Endothelial cell (in vitro differentiated cells): ENCODE results near the gene RAB17. TPM values are rescaled to one million over a fixed set of nuclear protein-coding genes. Genes with fewer than 3 reads are reported as not detected.

Experiments
- DNase-seq: peaks from one replicate; pipeline ENCODE4 v3.0.0; 2021; ENCODE audit warnings: low spot score
- H3K27ac Mint-ChIP-seq: one replicate; pipeline ENCODE4 v1.8.0; 2021; ENCODE audit warnings: mixed read lengths, inconsistent platforms; ENCODE audit not compliant: unreplicated experiment
- H3K27me3 Mint-ChIP-seq: one replicate; pipeline ENCODE4 v1.8.0; 2021; ENCODE audit warnings: mild to moderate bottlenecking, moderate library complexity, mixed read lengths, inconsistent platforms; ENCODE audit not compliant: unreplicated experiment
- H3K36me3 Mint-ChIP-seq: one replicate; pipeline ENCODE4 v1.8.0; 2021; ENCODE audit warnings: mild to moderate bottlenecking, low read depth, mixed read lengths, inconsistent platforms; ENCODE audit not compliant: unreplicated experiment
- H3K4me1 Mint-ChIP-seq: one replicate; pipeline ENCODE4 v1.8.0; 2021; ENCODE audit warnings: mild to moderate bottlenecking, mixed read lengths, inconsistent platforms; ENCODE audit not compliant: unreplicated experiment
- H3K4me3 Mint-ChIP-seq: one replicate; pipeline ENCODE4 v1.8.0; 2021; ENCODE audit warnings: mild to moderate bottlenecking, mixed read lengths, inconsistent platforms; ENCODE audit not compliant: unreplicated experiment
- H3K9me3 Mint-ChIP-seq: one replicate; pipeline ENCODE4 v1.8.0; 2021; ENCODE audit warnings: mixed read lengths, inconsistent platforms; ENCODE audit not compliant: unreplicated experiment
- CTCF ChIP-seq: fragments of 200-600 bp; sonication (generic); IDR thresholded peaks from one replicate; pipeline ENCODE4 v1.5.0; 2021; ENCODE audit warnings: antibody characterized with exemption; ENCODE audit not compliant: unreplicated experiment
- total RNA-seq: library from RNA; stranded (reverse); fragmentation: NEBNext Ultra II Directional; extraction: Animal tissue kit (Norgen Biotek cat#: 25700); gene quantifications from one replicate; pipeline ENCODE4 v1.2.1, GENCODE V29; 2021; ENCODE audit not compliant: unreplicated experiment

Gene RAB17
- total RNA-seq, 1 donor from 2014 or later, result 1.5 TPM

GRCh38 chr2:237538001-237538720 is 52.4 kb downstream of the RAB17 start:
- Mint-ChIP-seq H3K36me3 (no peaks in the 10 kb centered on the region), H3K4me1 (no peaks in the 10 kb centered on the region), H3K27ac (no peak overlapping the region), H3K4me3 (no peak overlapping the region), H3K9me3 (no peaks in the 10 kb centered on the region), H3K27me3 (peaks cover 8% of the 10 kb centered on the region)
- TF ChIP-seq CTCF, result no peak
- DNase-seq, result no peak

GRCh38 chr2:237536617-237537016 is 53.9 kb downstream of the RAB17 start:
- no peak for DNase-seq
- Mint-ChIP-seq H3K27me3 (peaks cover 7% of the 10 kb centered on the region), H3K27ac (no peak overlapping the region), H3K36me3 (no peaks in the 10 kb centered on the region), H3K9me3 (no peaks in the 10 kb centered on the region), H3K4me1 (peaks cover 15% of the 10 kb centered on the region), H3K4me3 (no peak overlapping the region)
- TF ChIP-seq CTCF, result no peak

GRCh38 chr2:237536083-237536415 is 54.5 kb downstream of the RAB17 start:
- Mint-ChIP-seq H3K4me3 (no peak overlapping the region), H3K27me3 (peaks cover 4% of the 10 kb centered on the region), H3K36me3 (no peaks in the 10 kb centered on the region), H3K27ac (no peak overlapping the region), H3K4me1 (peaks cover 20% of the 10 kb centered on the region), H3K9me3 (no peaks in the 10 kb centered on the region)
- no peak for TF ChIP-seq CTCF
- DNase-seq, result no peak

GRCh38 chr2:237535385-237536082 is 55.0 kb downstream of the RAB17 start:
- Mint-ChIP-seq H3K27me3 (peaks cover 3% of the 10 kb centered on the region), H3K4me3 (no peak overlapping the region), H3K9me3 (no peaks in the 10 kb centered on the region), H3K4me1 (peaks cover 25% of the 10 kb centered on the region), H3K36me3 (no peaks in the 10 kb centered on the region), H3K27ac (no peak overlapping the region)
- DNase-seq, result no peak
- TF ChIP-seq CTCF, result no peak

GRCh38 chr2:237534380-237534779 is 56.2 kb downstream of the RAB17 start:
- DNase-seq, result no peak
- Mint-ChIP-seq H3K36me3 (no peaks in the 10 kb centered on the region), H3K27me3 (peaks cover 3% of the 10 kb centered on the region), H3K9me3 (no peaks in the 10 kb centered on the region), H3K4me3 (no peak overlapping the region), H3K4me1 (peaks cover 30% of the 10 kb centered on the region), H3K27ac (no peak overlapping the region)
- no peak for TF ChIP-seq CTCF
